HepG2 (cell line): Measurements from ENCODE around the gene MCOLN1. TPM values are rescaled to one million over a fixed set of nuclear protein-coding genes. Genes with fewer than 3 reads are reported as not detected.

Source experiments
- ATF5 ChIP-seq: sonication (generic); formaldehyde crosslinking; IDR thresholded peaks from 2 replicates; pipeline ENCODE4 v1.4.0; 2020; ENCODE audit warnings: mild to moderate bottlenecking, low read depth, missing genetic modification reagents
- ERF ChIP-seq: IDR thresholded peaks from 2 replicates; pipeline ENCODE4 v1.6.1; 2018; ENCODE audit warnings: missing biosample characterization, missing genetic modification reagents
- FUBP1 ChIP-seq: sonication (generic); formaldehyde crosslinking; IDR thresholded peaks from 2 replicates; pipeline ENCODE4 v1.5.1; 2020; ENCODE audit warnings: missing genetic modification reagents, mild to moderate bottlenecking, borderline replicate concordance
- HES4 ChIP-seq: sonication (generic); formaldehyde crosslinking; IDR thresholded peaks from 2 replicates; pipeline ENCODE4 v1.9.0; 2021; ENCODE audit warnings: mild to moderate bottlenecking, missing genetic modification reagents, borderline replicate concordance
- MBD4 ChIP-seq: IDR thresholded peaks from 2 replicates; pipeline ENCODE4 v1.6.1; 2012; ENCODE audit warnings: low read length, inconsistent platforms, borderline replicate concordance
- MLX ChIP-seq: IDR thresholded peaks from 2 replicates; pipeline ENCODE4 v1.6.1; 2016
- MNT ChIP-seq: fragments of 450-650 bp; IDR thresholded peaks from 2 replicates; pipeline ENCODE4 v1.6.1; 2016
- TAF15 ChIP-seq: fragments of 200-400 bp; formaldehyde crosslinking; IDR thresholded peaks from one replicate; pipeline ENCODE4 v1.6.1; 2018; ENCODE audit warnings: mild to moderate bottlenecking, low read depth, low read length; ENCODE audit not compliant: poor library complexity, severe bottlenecking
- ZBTB14 ChIP-seq: sonication (generic); formaldehyde crosslinking; IDR thresholded peaks from 2 replicates; pipeline ENCODE4 v1.4.0; 2020; ENCODE audit warnings: missing genetic modification reagents
- ZFAT ChIP-seq: sonication (generic); formaldehyde crosslinking; conservative IDR thresholded peaks from 2 replicates; pipeline ENCODE4 v1.8.1; 2023; ENCODE audit warnings: missing genetic modification reagents, inconsistent platforms
- ZNF207 ChIP-seq: fragments of 450-650 bp; IDR thresholded peaks from 2 replicates; pipeline ENCODE4 v1.6.1; 2016; ENCODE audit warnings: antibody characterized with exemption, borderline replicate concordance
- ZNF275 ChIP-seq: sonication (generic); formaldehyde crosslinking; IDR thresholded peaks from 2 replicates; pipeline ENCODE4 v1.8.0; 2022; ENCODE audit warnings: missing genetic modification reagents, mild to moderate bottlenecking, inconsistent platforms, borderline replicate concordance
- ZNF484 ChIP-seq: sonication (generic); formaldehyde crosslinking; IDR thresholded peaks from 2 replicates; pipeline ENCODE4 v1.5.1; 2020; ENCODE audit warnings: mild to moderate bottlenecking, low read depth, missing genetic modification reagents, borderline replicate concordance
- ZNF550 ChIP-seq: sonication (generic); formaldehyde crosslinking; IDR thresholded peaks from 2 replicates; pipeline ENCODE4 v1.4.0; 2020; ENCODE audit warnings: mild to moderate bottlenecking, missing genetic modification reagents, borderline replicate concordance
- ZNF572 ChIP-seq: sonication (generic); formaldehyde crosslinking; IDR thresholded peaks from 2 replicates; pipeline ENCODE4 v1.5.1; 2020; ENCODE audit warnings: mild to moderate bottlenecking, missing genetic modification reagents
- ZNF704 ChIP-seq: sonication (generic); formaldehyde crosslinking; IDR thresholded peaks from 2 replicates; pipeline ENCODE4 v1.8.1; 2023; ENCODE audit warnings: mild to moderate bottlenecking, inconsistent platforms, moderate library complexity, missing genetic modification reagents, borderline replicate concordance
- ZNF775 ChIP-seq: sonication (generic); formaldehyde crosslinking; IDR thresholded peaks from 2 replicates; pipeline ENCODE4 v1.4.0; 2020; ENCODE audit warnings: missing genetic modification reagents, mild to moderate bottlenecking, moderate library complexity, borderline replicate concordance
- ZSCAN20 ChIP-seq: sonication (generic); formaldehyde crosslinking; IDR thresholded peaks from 2 replicates; pipeline ENCODE4 v1.4.0; 2020; ENCODE audit warnings: missing genetic modification reagents, mild to moderate bottlenecking, borderline replicate concordance
- polyA plus RNA-seq, 8 experiments: library from polyadenylated mRNA; depleted of rRNA in 3 of 8; stranded (reverse) in 7 of 8; unstranded in 1 of 8; fragments of >200 nt; fragmentation: Illumina TruSeq in 4 of 8; extraction: Trizol in 4 of 8; gene quantifications; 2 replicates each; pipeline versions ENCODE4 v1.2.1 to v1.2.3, GENCODE V29; 2011 to 2016; ENCODE audit warnings: low read depth in 4 of 8, missing spikeins in 1 of 8, mixed read lengths in 1 of 8; ENCODE audit not compliant: insufficient read depth in 1 of 8
- total RNA-seq, 5 experiments: library from RNA; depleted of rRNA; stranded (reverse); fragments of >200 nt; fragmentation: Illumina TruSeq; extraction: Trizol; gene quantifications; 2 replicates each; pipeline ENCODE4 v1.2.3, GENCODE V29; 2016; ENCODE audit warnings: low read depth in 1 of 5

Gene MCOLN1
- total and polyA plus RNA-seq, 2 of the 13 experiments (the other 11 are each of a cell fraction or from before 2014, with no cell fraction given): 3.4 to 15.7 TPM

- TF ChIP-seq ZNF704: peak; percentile 60; the same call in 1 of the 2 replicates
- TF ChIP-seq MLX: 0 out of 2 replicates have a peak, but pooled peaks have one; percentile 26
- no peak; the same call in 1 of the 2 replicates for TF ChIP-seq ZSCAN20 (CRISPR knock-in tag)
- no peak; the same call in 1 of the 2 replicates for TF ChIP-seq ZNF572 (CRISPR knock-in tag)
- TF ChIP-seq TAF15: no peak
- TF ChIP-seq ZNF275 (CRISPR knock-in tag): no peak; the same call in 1 of the 2 replicates
- no peak for TF ChIP-seq ZNF550 (CRISPR knock-in tag)
- TF ChIP-seq ZNF775 (CRISPR knock-in tag): no peak
- peak; percentile 91 for TF ChIP-seq ERF
- no peak for TF ChIP-seq ZNF484 (CRISPR knock-in tag)
- TF ChIP-seq ZNF207: no peak
- 0 out of 2 replicates have a peak, but pooled peaks have one; percentile 38 for TF ChIP-seq ZFAT (CRISPR knock-in tag)
- peak; percentile 83; the same call in 1 of the 2 replicates for TF ChIP-seq ATF5 (CRISPR knock-in tag)
- peak; percentile 36; the same call in 1 of the 2 replicates for TF ChIP-seq ZBTB14
- no peak; the same call in 1 of the 2 replicates for TF ChIP-seq HES4
- no peak for TF ChIP-seq MNT
- no peak for TF ChIP-seq MBD4
- no peak; the same call in 1 of the 2 replicates for TF ChIP-seq FUBP1 (CRISPR knock-in tag)
These were observed 12.9 kb downstream of the MCOLN1 start, which contains the start of gene PNPLA6 (continued) for GRCh38 chr19:7535047-7535997.
